ENCODE measurements around the gene LLGL1.
A peak's percentile ranks its signal among the peaks of the same experiment; 100 is the strongest.
"Not testable (repeated sequence)": the region's sequence is repeated elsewhere in the genome, so short reads cannot be mapped to it uniquely, and the experiment has no call there.

LLGL1 gene

GRCh38 chr17:18191967-18192366 is 33.5 kb upstream of the LLGL1 start:
- DNase-seq (ENCODE audit: insufficient read length, low spot score) (no peak), FAIRE-seq (no peak)

GRCh38 chr17:18194394-18194793 is 31.0 kb upstream of the LLGL1 start:
- FAIRE-seq, result no peak
- no peak for DNase-seq (ENCODE audit: insufficient read length, low spot score)

GRCh38 chr17:18194804-18195203 is 30.6 kb upstream of the LLGL1 start:
- FAIRE-seq (no peak), DNase-seq (ENCODE audit: insufficient read length, low spot score) (no peak)

GRCh38 chr17:18195246-18195645 is 30.2 kb upstream of the LLGL1 start:
- FAIRE-seq (peak; percentile 4), DNase-seq (ENCODE audit: insufficient read length, low spot score) (no peak)

- DNase-seq (ENCODE audit: insufficient read length, low spot score) (no peak), FAIRE-seq (no peak)
Measured at GRCh38 chr17:18197535-18198194, 27.8 kb upstream of the LLGL1 start.

GRCh38 chr17:18198530-18198929 is 26.9 kb upstream of the LLGL1 start:
- FAIRE-seq (no peak), DNase-seq (ENCODE audit: insufficient read length, low spot score) (no peak)

GRCh38 chr17:18201108-18201507 is 24.3 kb upstream of the LLGL1 start:
- DNase-seq (ENCODE audit: insufficient read length, low spot score), result no peak
- FAIRE-seq, result peak; percentile 88

GRCh38 chr17:18203308-18203707 is 22.1 kb upstream of the LLGL1 start:
- DNase-seq (ENCODE audit: insufficient read length, low spot score) (no peak), FAIRE-seq (peak; percentile 13)

GRCh38 chr17:18205861-18206260 is 19.6 kb upstream of the LLGL1 start:
- DNase-seq (ENCODE audit: insufficient read length, low spot score), result no peak
- no peak for FAIRE-seq

GRCh38 chr17:18206962-18207361 is 18.5 kb upstream of the LLGL1 start:
- no peak for FAIRE-seq
- DNase-seq (ENCODE audit: insufficient read length, low spot score), result no peak

- FAIRE-seq, result no peak
- DNase-seq (ENCODE audit: insufficient read length, low spot score), result no peak
Measured at GRCh38 chr17:18208092-18208491, 17.3 kb upstream of the LLGL1 start.

GRCh38 chr17:18213666-18214270 is 11.7 kb upstream of the LLGL1 start:
- DNase-seq (ENCODE audit: insufficient read length, low spot score), result no peak
- peak; percentile 54 for FAIRE-seq

GRCh38 chr17:18216906-18217305 is 8.5 kb upstream of the LLGL1 start:
- FAIRE-seq; DNase-seq (ENCODE audit: insufficient read length, low spot score): not testable (repeated sequence)

GRCh38 chr17:18217412-18218015 is 7.9 kb upstream of the LLGL1 start:
- FAIRE-seq, result peak; percentile 97

GRCh38 chr17:18218756-18219415 is 6.5 kb upstream of the LLGL1 start:
- FAIRE-seq (peak; percentile 92), DNase-seq (ENCODE audit: insufficient read length, low spot score) (peak; percentile 38)

More at GRCh38 chr17:18217412-18218015, 7.9 kb upstream of the LLGL1 start:
- DNase-seq (ENCODE audit: insufficient read length, low spot score), result peak; percentile 97

- FAIRE-seq (peak; percentile 33), DNase-seq (ENCODE audit: insufficient read length, low spot score) (no peak)
Measured at GRCh38 chr17:18224053-18224386, 1.4 kb upstream of the LLGL1 start.

GRCh38 chr17:18224387-18225120 is 881 bp upstream of the LLGL1 start:
- no peak for DNase-seq (ENCODE audit: insufficient read length, low spot score)

GRCh38 chr17:18225642-18226283 is 328 bp downstream of the LLGL1 start:
- FAIRE-seq (peak; percentile 69), DNase-seq (ENCODE audit: insufficient read length, low spot score) (no peak)

More at GRCh38 chr17:18224387-18225120, 881 bp upstream of the LLGL1 start:
- peak; percentile 71 for FAIRE-seq

- DNase-seq (ENCODE audit: insufficient read length, low spot score) (no peak), FAIRE-seq (peak; percentile 72)
Measured at GRCh38 chr17:18226284-18226945, 980 bp downstream of the LLGL1 start.

GRCh38 chr17:18227635-18228034 is 2.2 kb downstream of the LLGL1 start:
- no peak for DNase-seq (ENCODE audit: insufficient read length, low spot score)
- FAIRE-seq, result no peak
